ENCODE measurements around the gene COP1.

GRCh38 chr1:175911138-175911537 is 295.9 kb downstream of the COP1 start:
- TF ChIP-seq, protein P1, sequence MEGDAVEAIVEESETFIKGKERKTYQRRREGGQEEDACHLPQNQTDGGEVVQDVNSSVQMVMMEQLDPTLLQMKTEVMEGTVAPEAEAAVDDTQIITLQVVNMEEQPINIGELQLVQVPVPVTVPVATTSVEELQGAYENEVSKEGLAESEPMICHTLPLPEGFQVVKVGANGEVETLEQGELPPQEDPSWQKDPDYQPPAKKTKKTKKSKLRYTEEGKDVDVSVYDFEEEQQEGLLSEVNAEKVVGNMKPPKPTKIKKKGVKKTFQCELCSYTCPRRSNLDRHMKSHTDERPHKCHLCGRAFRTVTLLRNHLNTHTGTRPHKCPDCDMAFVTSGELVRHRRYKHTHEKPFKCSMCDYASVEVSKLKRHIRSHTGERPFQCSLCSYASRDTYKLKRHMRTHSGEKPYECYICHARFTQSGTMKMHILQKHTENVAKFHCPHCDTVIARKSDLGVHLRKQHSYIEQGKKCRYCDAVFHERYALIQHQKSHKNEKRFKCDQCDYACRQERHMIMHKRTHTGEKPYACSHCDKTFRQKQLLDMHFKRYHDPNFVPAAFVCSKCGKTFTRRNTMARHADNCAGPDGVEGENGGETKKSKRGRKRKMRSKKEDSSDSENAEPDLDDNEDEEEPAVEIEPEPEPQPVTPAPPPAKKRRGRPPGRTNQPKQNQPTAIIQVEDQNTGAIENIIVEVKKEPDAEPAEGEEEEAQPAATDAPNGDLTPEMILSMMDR (IDR thresholded peaks at IDR 0.05 in 2 of 3, conservative IDR thresholded peaks at IDR 0.05 in 1 of 3; ENCODE audit: borderline replicate concordance in 1 of 3, insufficient read depth in 1 of 3, low read depth in 2 of 3, low read length in 2 of 3), result no peak
- no peak for TF ChIP-seq POLR2A (IDR thresholded peaks at IDR 0.05; ENCODE audit: borderline replicate concordance, extremely low read depth, insufficient read depth, insufficient read length)
- TF ChIP-seq TCF7L2 (IDR thresholded peaks at IDR 0.05; ENCODE audit: borderline replicate concordance, extremely low read depth, insufficient read depth, insufficient read length), result no peak
- no peak for TF ChIP-seq MAX (IDR thresholded peaks at IDR 0.05)
- TF ChIP-seq, protein P2, sequence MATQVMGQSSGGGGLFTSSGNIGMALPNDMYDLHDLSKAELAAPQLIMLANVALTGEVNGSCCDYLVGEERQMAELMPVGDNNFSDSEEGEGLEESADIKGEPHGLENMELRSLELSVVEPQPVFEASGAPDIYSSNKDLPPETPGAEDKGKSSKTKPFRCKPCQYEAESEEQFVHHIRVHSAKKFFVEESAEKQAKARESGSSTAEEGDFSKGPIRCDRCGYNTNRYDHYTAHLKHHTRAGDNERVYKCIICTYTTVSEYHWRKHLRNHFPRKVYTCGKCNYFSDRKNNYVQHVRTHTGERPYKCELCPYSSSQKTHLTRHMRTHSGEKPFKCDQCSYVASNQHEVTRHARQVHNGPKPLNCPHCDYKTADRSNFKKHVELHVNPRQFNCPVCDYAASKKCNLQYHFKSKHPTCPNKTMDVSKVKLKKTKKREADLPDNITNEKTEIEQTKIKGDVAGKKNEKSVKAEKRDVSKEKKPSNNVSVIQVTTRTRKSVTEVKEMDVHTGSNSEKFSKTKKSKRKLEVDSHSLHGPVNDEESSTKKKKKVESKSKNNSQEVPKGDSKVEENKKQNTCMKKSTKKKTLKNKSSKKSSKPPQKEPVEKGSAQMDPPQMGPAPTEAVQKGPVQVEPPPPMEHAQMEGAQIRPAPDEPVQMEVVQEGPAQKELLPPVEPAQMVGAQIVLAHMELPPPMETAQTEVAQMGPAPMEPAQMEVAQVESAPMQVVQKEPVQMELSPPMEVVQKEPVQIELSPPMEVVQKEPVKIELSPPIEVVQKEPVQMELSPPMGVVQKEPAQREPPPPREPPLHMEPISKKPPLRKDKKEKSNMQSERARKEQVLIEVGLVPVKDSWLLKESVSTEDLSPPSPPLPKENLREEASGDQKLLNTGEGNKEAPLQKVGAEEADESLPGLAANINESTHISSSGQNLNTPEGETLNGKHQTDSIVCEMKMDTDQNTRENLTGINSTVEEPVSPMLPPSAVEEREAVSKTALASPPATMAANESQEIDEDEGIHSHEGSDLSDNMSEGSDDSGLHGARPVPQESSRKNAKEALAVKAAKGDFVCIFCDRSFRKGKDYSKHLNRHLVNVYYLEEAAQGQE (IDR thresholded peaks at IDR 0.05; ENCODE audit: low read depth), result no peak
- no peak for TF ChIP-seq RAD21 (IDR thresholded peaks at IDR 0.05; ENCODE audit: low read depth)
- TF ChIP-seq POLR2AphosphoS5 (IDR thresholded peaks at IDR 0.05; ENCODE audit: low read depth, low read length), result no peak
- no peak for TF ChIP-seq EZH2 (IDR thresholded peaks at IDR 0.05)
- TF ChIP-seq SIN3A (IDR thresholded peaks at IDR 0.05; ENCODE audit: low read depth), result no peak
- TF ChIP-seq ZFX (IDR thresholded peaks at IDR 0.05), result no peak

Measured in HCT116 (cell line).